Lung (tissue), 12 donors: ENCODE measurements around the gene LCE2A. TPM values are rescaled to one million over a fixed set of nuclear protein-coding genes. Genes with fewer than 3 reads are reported as not detected.

Experiments
- ATAC-seq: fragments of 200-7000 bp; cut with Tn5 transposase; one replicate; pipeline ENCODE4 v1.9.1; 2020; ENCODE audit warnings: moderate number of reproducible peaks; ENCODE audit not compliant: insufficient read depth, low FRiP score
- DNase-seq, 3 donors: peaks; one replicate each; pipeline ENCODE4 v3.0.0-alpha.2; 2013 to 2017
- H3K27ac ChIP-seq, 2 donors: one replicate each; pipeline ENCODE4 v1.5.1; 2013; ENCODE audit warnings: mild to moderate bottlenecking in 2 of 2, moderate library complexity in 2 of 2, control low read depth in 1 of 2, inconsistent platforms in 1 of 2, low read depth in 1 of 2, low read length in 1 of 2
- H3K27me3 ChIP-seq, 3 donors: one replicate each; pipeline ENCODE4 v1.5.1; 2013; ENCODE audit warnings: low read length in 2 of 3; ENCODE audit not compliant: control insufficient read depth in 3 of 3, insufficient read depth in 3 of 3
- H3K36me3 ChIP-seq, 4 donors: one replicate each; pipeline ENCODE4 v1.5.1; 2013; ENCODE audit warnings: low read length in 4 of 4, mild to moderate bottlenecking in 1 of 4, moderate library complexity in 1 of 4; ENCODE audit not compliant: control insufficient read depth in 4 of 4, insufficient read depth in 4 of 4
- H3K4me1 ChIP-seq, 5 donors: one replicate each; pipeline ENCODE4 v1.5.1; 2013; ENCODE audit warnings: low read length in 5 of 5, mild to moderate bottlenecking in 2 of 5, moderate library complexity in 1 of 5; ENCODE audit not compliant: control insufficient read depth in 5 of 5, insufficient read depth in 5 of 5
- H3K4me3 ChIP-seq: one replicate; pipeline ENCODE4 v1.5.1; 2013; ENCODE audit warnings: mild to moderate bottlenecking, control low read depth, moderate library complexity
- H3K9ac ChIP-seq, 2 donors: one replicate each; pipeline ENCODE4 v1.5.1; 2013; ENCODE audit warnings: low read length in 2 of 2, control low read depth in 1 of 2; ENCODE audit not compliant: insufficient read depth in 1 of 2
- H3K9me3 ChIP-seq, 4 donors: one replicate each; pipeline ENCODE4 v1.5.1; 2013; ENCODE audit warnings: low read length in 3 of 4, mild to moderate bottlenecking in 1 of 4, moderate library complexity in 1 of 4; ENCODE audit not compliant: control insufficient read depth in 4 of 4, insufficient read depth in 3 of 4
- WGBS, 2 donors: extraction: QIAGEN DNeasy Blood & Tissue Kit; methylation state at CpG; one replicate each; pipeline ENCODE4 v1.1.7; 2013; 5-methylcytosine and 5-hydroxymethylcytosine counted together
- polyA plus RNA-seq, 2 donors: library from polyadenylated mRNA; stranded (reverse); fragments of 200-250 nt; gene quantifications; one replicate each; pipeline ENCODE4 v1.2.1, GENCODE V29; 2013
- total RNA-seq, 2 donors: library from RNA; depleted of rRNA in 1 of 2; stranded (reverse); fragments of >200 nt in 1 of 2; gene quantifications; one replicate each; pipeline ENCODE4 v1.2.1, GENCODE V29; 2014 to 2021
- TF ChIP-seq, protein P1 (sequence below): IDR thresholded peaks from 2 replicates; pipeline ENCODE4 v1.5.1; 2012; ENCODE audit warnings: mild to moderate bottlenecking; ENCODE audit errors: control extremely low read depth, extremely low read depth
- donor health status: control.
- donor health status: control.
- donor health status: Bipolar disorder and iron deficiency.
- donor health status: healthy.
- donor health status: DM: yes; HTN: yes; CAD: no.

The LCE2A gene
- total and polyA plus RNA-seq, 4 donors: not detected

DNA sequence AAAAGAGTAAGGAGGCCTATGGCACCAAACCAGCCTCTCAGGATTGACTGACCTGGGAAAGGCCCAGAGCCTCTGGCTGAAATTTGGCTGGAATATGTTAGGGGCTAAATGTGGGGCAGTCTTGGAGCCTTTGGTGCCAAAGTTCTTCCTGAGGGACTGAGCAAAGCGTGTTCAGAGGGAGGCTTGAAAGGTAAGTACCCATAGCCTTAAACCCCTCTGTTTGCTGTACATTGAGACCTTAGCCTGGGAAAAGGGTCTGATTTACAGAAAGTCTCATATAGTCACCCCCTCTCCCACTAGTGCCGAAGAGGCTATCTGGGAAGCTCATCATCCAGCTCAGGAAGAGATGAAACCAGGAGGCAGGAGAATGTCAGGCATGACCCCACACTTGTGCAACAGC, 9.7 kb downstream of the LCE2A start, which contains the start of gene LCE4A:
TSS of gene LCE4A (plus strand) at position 301 of the 400 bp plus-strand sequence. CDS start 916 bp downstream, outside the sequence.
- Histone ChIP-seq H3K9me3 (peaks cover 0 to 3% (median 0%) of the 10 kb centered on the region in 4 donors), H3K27me3 (no peaks in the 10 kb centered on the region), H3K27ac (no peak within 1 kb of the TSS), H3K36me3 (no peaks in the 10 kb centered on the region), H3K4me3 (no peak within 1 kb of the TSS), H3K9ac (no peak within 1 kb of the TSS), H3K4me1 (no peaks in the 10 kb centered on the region)
- ATAC-seq (no peak), DNase-seq (no peak)
- WGBS, 2 donors: 81 to 85% methylated on average over 2 of the region's 2 CpGs
- TF ChIP-seq, protein P1, sequence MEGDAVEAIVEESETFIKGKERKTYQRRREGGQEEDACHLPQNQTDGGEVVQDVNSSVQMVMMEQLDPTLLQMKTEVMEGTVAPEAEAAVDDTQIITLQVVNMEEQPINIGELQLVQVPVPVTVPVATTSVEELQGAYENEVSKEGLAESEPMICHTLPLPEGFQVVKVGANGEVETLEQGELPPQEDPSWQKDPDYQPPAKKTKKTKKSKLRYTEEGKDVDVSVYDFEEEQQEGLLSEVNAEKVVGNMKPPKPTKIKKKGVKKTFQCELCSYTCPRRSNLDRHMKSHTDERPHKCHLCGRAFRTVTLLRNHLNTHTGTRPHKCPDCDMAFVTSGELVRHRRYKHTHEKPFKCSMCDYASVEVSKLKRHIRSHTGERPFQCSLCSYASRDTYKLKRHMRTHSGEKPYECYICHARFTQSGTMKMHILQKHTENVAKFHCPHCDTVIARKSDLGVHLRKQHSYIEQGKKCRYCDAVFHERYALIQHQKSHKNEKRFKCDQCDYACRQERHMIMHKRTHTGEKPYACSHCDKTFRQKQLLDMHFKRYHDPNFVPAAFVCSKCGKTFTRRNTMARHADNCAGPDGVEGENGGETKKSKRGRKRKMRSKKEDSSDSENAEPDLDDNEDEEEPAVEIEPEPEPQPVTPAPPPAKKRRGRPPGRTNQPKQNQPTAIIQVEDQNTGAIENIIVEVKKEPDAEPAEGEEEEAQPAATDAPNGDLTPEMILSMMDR: no peak

DNA sequence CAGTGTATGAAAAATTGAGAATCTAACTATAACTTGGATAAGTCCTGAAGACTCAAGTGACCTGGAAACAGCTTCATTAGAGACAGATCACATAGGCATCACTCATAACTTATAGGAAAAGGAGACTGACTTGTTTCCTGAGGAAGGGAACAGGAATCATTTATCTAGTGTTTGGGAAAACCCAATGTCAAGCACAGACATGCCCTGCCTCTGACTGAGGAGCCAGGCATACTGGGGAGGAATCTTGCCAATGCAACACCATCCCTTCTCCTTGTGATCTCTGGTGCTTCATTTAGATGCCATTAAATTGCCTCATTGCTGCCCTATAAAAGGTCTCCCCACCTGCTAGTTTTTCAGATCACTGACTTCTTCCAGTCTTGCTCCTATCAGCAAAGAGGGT, 20.1 kb downstream of the LCE2A start:
- Histone ChIP-seq H3K9ac (no peak overlapping the region), H3K27me3 (no peaks in the 10 kb centered on the region), H3K27ac (no peak overlapping the region), H3K4me1 (peaks cover 0 to 4% (median 0%) of the 10 kb centered on the region in 5 donors), H3K9me3 (peaks cover 0 to 7% (median 4%) of the 10 kb centered on the region in 4 donors), H3K4me3 (no peak overlapping the region), H3K36me3 (no peaks in the 10 kb centered on the region)
- no peak for DNase-seq
- TF ChIP-seq, protein P1: no peak
- ATAC-seq: no peak

DNA sequence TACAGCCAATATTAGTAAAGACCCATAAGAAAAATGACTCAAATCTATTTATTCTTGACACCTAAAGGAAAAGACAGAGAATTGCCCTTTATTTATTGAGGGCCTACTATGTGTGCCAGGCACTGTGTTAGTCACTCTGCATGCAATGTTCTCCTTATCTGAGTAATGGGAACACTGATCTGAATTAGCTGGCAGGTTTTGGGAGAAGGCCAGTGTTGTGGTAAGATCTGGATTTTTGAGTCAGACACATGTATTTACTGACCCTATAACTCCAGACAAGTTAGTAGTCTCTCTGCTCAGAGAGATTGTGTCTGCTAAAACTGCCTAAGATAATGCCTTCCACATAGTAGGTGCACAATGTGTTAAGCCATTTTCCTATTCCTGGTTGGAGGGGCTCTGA, 27.1 kb downstream of the LCE2A start:
- Histone ChIP-seq H3K27ac (no peak overlapping the region), H3K27me3 (no peaks in the 10 kb centered on the region), H3K36me3 (no peaks in the 10 kb centered on the region), H3K9me3 (peaks cover 0 to 1% (median 0%) of the 10 kb centered on the region in 4 donors), H3K4me3 (no peak overlapping the region), H3K4me1 (no peaks in the 10 kb centered on the region), H3K9ac (no peak overlapping the region)
- DNase-seq (no peak), ATAC-seq (no peak)
- TF ChIP-seq, protein P1: no peak

DNA sequence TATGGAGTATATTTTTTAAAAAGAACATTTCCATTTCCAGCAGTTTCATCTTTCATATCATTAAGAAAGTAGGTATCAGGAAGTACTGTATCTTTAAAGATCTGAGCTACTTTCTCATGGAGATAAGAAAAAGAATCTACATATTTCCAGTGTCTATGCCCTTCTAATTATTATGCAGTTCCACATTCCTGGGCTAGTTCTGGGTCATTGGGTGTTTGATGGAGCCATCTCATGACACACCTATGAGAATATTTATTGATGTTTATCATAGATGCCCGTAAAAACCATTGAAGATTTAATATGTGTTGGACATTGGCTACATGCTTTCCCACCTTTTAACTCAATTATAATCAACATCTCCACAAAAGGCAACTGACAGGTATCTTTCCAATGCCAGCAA, 30.8 kb downstream of the LCE2A start:
- no peak overlapping the region for H3K4me3 ChIP-seq
- ATAC-seq: no peak
- no peak overlapping the region for H3K9ac ChIP-seq
- H3K27ac ChIP-seq: no peak overlapping the region
- no peak for DNase-seq
- H3K36me3 ChIP-seq: no peaks in the 10 kb centered on the region
- WGBS, 2 donors: 80 to 87% methylated on average over 1 of the region's 1 CpG
- H3K4me1 ChIP-seq: no peaks in the 10 kb centered on the region
- TF ChIP-seq, protein P1: no peak
- H3K9me3 ChIP-seq: no peaks in the 10 kb centered on the region
- H3K27me3 ChIP-seq: no peaks in the 10 kb centered on the region
